Ammon's horn (tissue), 1 donor: ENCODE data around the gene KANSL1L.
"Not testable (repeated sequence)": the region's sequence is repeated elsewhere in the genome, so short reads cannot be mapped to it uniquely, and the experiment has no call there.

ENCODE experiments used
- DNase-seq: peaks from one replicate; pipeline ENCODE4 v3.0.0-alpha.2; 2016; ENCODE audit warnings: low spot score

KANSL1L gene

GRCh38 chr2:210171309-210172218 lies at the start of gene KANSL1L:
Gene KANSL1L (minus strand): TSS chr2:210171409. CDS start chr2:210154582, 16,827 bp downstream.
- DNase-seq, result peak; percentile 98

- no peak for DNase-seq
Observed at GRCh38 chr2:210215120-210215519, 43.9 kb upstream of the KANSL1L start.

GRCh38 chr2:210210185-210210584 lies 39.0 kb upstream of the KANSL1L start:
- no peak for DNase-seq

GRCh38 chr2:210207929-210208328 lies 36.7 kb upstream of the KANSL1L start:
- DNase-seq, result no peak

GRCh38 chr2:210203558-210203957 lies 32.3 kb upstream of the KANSL1L start:
- no peak for DNase-seq

- DNase-seq, result no peak
Observed at GRCh38 chr2:210203147-210203546, 31.9 kb upstream of the KANSL1L start.

- no peak for DNase-seq
Observed at GRCh38 chr2:210199854-210200253, 28.6 kb upstream of the KANSL1L start.

- peak; percentile 15 for DNase-seq
Observed at GRCh38 chr2:210199186-210199765, 28.1 kb upstream of the KANSL1L start.

- DNase-seq, result no peak
Observed at GRCh38 chr2:210198326-210198725, 27.1 kb upstream of the KANSL1L start.

GRCh38 chr2:210197720-210198119 lies 26.5 kb upstream of the KANSL1L start:
- DNase-seq, result no peak

- DNase-seq, result peak; percentile 62
Observed at GRCh38 chr2:210195101-210195852, 24.1 kb upstream of the KANSL1L start.

GRCh38 chr2:210190345-210190744 lies 19.1 kb upstream of the KANSL1L start:
- no peak for DNase-seq

- DNase-seq, result no peak
Observed at GRCh38 chr2:210189452-210190138, 18.4 kb upstream of the KANSL1L start.

GRCh38 chr2:210188755-210189154 lies 17.5 kb upstream of the KANSL1L start:
- DNase-seq, result no peak

GRCh38 chr2:210188190-210188589 lies 17.0 kb upstream of the KANSL1L start:
- DNase-seq, result no peak

GRCh38 chr2:210183936-210184335 lies 12.7 kb upstream of the KANSL1L start:
- not testable (repeated sequence) for DNase-seq

- not testable (repeated sequence) for DNase-seq
Observed at GRCh38 chr2:210181606-210182088, 10.4 kb upstream of the KANSL1L start.

- DNase-seq, result not testable (repeated sequence)
Observed at GRCh38 chr2:210181033-210181605, 9.9 kb upstream of the KANSL1L start.

- DNase-seq, result no peak
Observed at GRCh38 chr2:210180477-210180876, 9.3 kb upstream of the KANSL1L start.

GRCh38 chr2:210179351-210179990 lies 8.3 kb upstream of the KANSL1L start:
- no peak for DNase-seq

GRCh38 chr2:210177769-210178168 lies 6.6 kb upstream of the KANSL1L start:
- no peak for DNase-seq
